ENCODE data around the gene COPS6. TPM values are rescaled to one million over a fixed set of nuclear protein-coding genes. Genes with fewer than 3 reads are reported as not detected.

Gene COPS6
- total and polyA plus RNA-seq, 2 of the 4 experiments (the other 2 are of a cell fraction), result 185 to 325 TPM

- Histone ChIP-seq H3K27ac (ENCODE audit: insufficient read depth, low read length) (no peak overlapping the region), H4K91ac (ENCODE audit: insufficient read depth, low read depth, low read length) (no peak overlapping the region), H2BK15ac (ENCODE audit: low read depth, low read length) (no peak overlapping the region), H3K4me2 (ENCODE audit: low read depth, low read length) (no peak overlapping the region), H3K9me1 (ENCODE audit: insufficient read depth, low read length) (peaks cover 5% of the 10 kb centered on the region), H3K36me3 (ENCODE audit: control insufficient read depth, insufficient read depth, low read length) (peaks cover 79% of the 10 kb centered on the region), H3K27me3 (ENCODE audit: control insufficient read depth, insufficient read depth, low read length) (no peaks in the 10 kb centered on the region), H4K5ac (ENCODE audit: low read depth, low read length) (no peak overlapping the region), H4K20me1 (ENCODE audit: insufficient read depth, low read length) (peaks cover 11% of the 10 kb centered on the region), H3K4me3 (ENCODE audit: insufficient read depth, low read depth, low read length) (no peak overlapping the region), H3K23ac (ENCODE audit: low read depth, low read length) (no peak overlapping the region), H3K79me1 (ENCODE audit: low read depth in 1 of 2, low read length in 2 of 2) (peaks cover 45 to 81% of the 10 kb centered on the region in 2 experiments), H3K4ac (ENCODE audit: low read depth, low read length) (no peak overlapping the region), H2BK5ac (ENCODE audit: low read depth, low read length, poor library complexity, severe bottlenecking) (no peak overlapping the region), H2AK9ac (replicated peaks; ENCODE audit: low read depth, low read length, poor library complexity) (no peak overlapping the region), H2AK5ac (ENCODE audit: low read depth, low read length) (no peak overlapping the region), H3K9me3 (ENCODE audit: control insufficient read depth, insufficient read depth, low read length) (no peaks in the 10 kb centered on the region), H4K8ac (ENCODE audit: low read depth in 2 of 2, low read length in 2 of 2) (no peak overlapping the region), H3K4me1 (ENCODE audit: control insufficient read depth, insufficient read depth, low read length) (peaks cover 7% of the 10 kb centered on the region), H3K18ac (ENCODE audit: low read depth, low read length) (no peak overlapping the region), H2BK120ac (ENCODE audit: low read depth, low read length) (no peak overlapping the region), H2AFZ (replicated peaks; ENCODE audit: low read length, poor library complexity) (no peak overlapping the region), H3K9ac (ENCODE audit: low read depth, low read length) (no peak overlapping the region), H2BK20ac (ENCODE audit: low read depth, low read length) (no peak overlapping the region), H3K56ac (ENCODE audit: extremely low read depth, insufficient read depth, low read length) (no peak overlapping the region), H3K14ac (replicated peaks; ENCODE audit: low read depth, low read length) (no peak overlapping the region)
- no peak for ATAC-seq (ENCODE audit: low read depth)
- dilution Hi-C loops (cut with HindIII; ENCODE audit: low sequenced_read_pairs, unreplicated experiment), result no loop called here
- no peak for DNase-seq
- ChIA-PET CTCF (no interaction called here), POLR2A (ENCODE audit: unreplicated experiment) (no interaction called here)
- no peak for TF ChIP-seq CEBPB (IDR thresholded peaks at IDR 0.05; ENCODE audit: low read depth, low read length)
- TF ChIP-seq CHD1 (IDR thresholded peaks at IDR 0.05; ENCODE audit: low read depth, low read length), result no peak
- no peak for TF ChIP-seq FOS (IDR thresholded peaks at IDR 0.05; ENCODE audit: low read depth, low read length)
- no peak for TF ChIP-seq RCOR1 (IDR thresholded peaks at IDR 0.05; ENCODE audit: insufficient replicate concordance, low read length)
- TF ChIP-seq MAFK (IDR thresholded peaks at IDR 0.05; ENCODE audit: low read depth, low read length), result no peak
- no peak for TF ChIP-seq USF2 (IDR thresholded peaks at IDR 0.05; ENCODE audit: low read depth, low read length)
- TF ChIP-seq POLR2A (IDR thresholded peaks at IDR 0.05; ENCODE audit: low read depth, low read length), result no peak
- TF ChIP-seq MAZ (IDR thresholded peaks at IDR 0.05; ENCODE audit: borderline replicate concordance, low read depth, low read length), result no peak
- TF ChIP-seq RFX5 (IDR thresholded peaks at IDR 0.05; ENCODE audit: low read depth, low read length), result no peak
- TF ChIP-seq RAD21 (IDR thresholded peaks at IDR 0.05; ENCODE audit: low read length), result no peak
- no peak for TF ChIP-seq BHLHE40 (IDR thresholded peaks at IDR 0.05; ENCODE audit: low read depth, low read length)
- no peak for TF ChIP-seq ELK1 (IDR thresholded peaks at IDR 0.05; ENCODE audit: borderline replicate concordance, low read depth, low read length)
- no peak for TF ChIP-seq SMC3 (IDR thresholded peaks at IDR 0.05; ENCODE audit: low read depth, low read length)
- TF ChIP-seq MXI1 (IDR thresholded peaks at IDR 0.05; ENCODE audit: borderline replicate concordance, low read depth, low read length), result no peak
- no peak for TF ChIP-seq NFE2L2 (IDR thresholded peaks at IDR 0.05; ENCODE audit: low read depth, low read length)
- TF ChIP-seq CTCF (conservative IDR thresholded peaks at IDR 0.05; ENCODE audit: low read depth, low read length), result no peak
- intact Hi-C loops (cut with micrococcal nuclease), result no loop called here
- in situ Hi-C loops (cut with MboI; ENCODE audit: low sequenced_read_pairs), result no loop called here
- WGBS, 2 experiments (ENCODE audit: extremely low coverage in 2 of 2, insufficient read length in 1 of 2), result no CpG with 5 or more reads among the region's 17 CpGs
- BruUV-seq (replicated peaks), result no TSS peak
Observed at GRCh38 chr7:100095704-100096103, 6.9 kb downstream of the COPS6 start.
